Kasumi-1 (cell line): Measurements from ENCODE around the gene GPN1.
"Not testable (repeated sequence)": the region's sequence is repeated elsewhere in the genome, so short reads cannot be mapped to it uniquely, and the experiment has no call there.

Source experiments
- DNase-seq, 2 experiments: peaks; one replicate each; lab custom pipeline; 2025; lab: John Stamatoyannopoulos, UW

GPN1 gene

DNA sequence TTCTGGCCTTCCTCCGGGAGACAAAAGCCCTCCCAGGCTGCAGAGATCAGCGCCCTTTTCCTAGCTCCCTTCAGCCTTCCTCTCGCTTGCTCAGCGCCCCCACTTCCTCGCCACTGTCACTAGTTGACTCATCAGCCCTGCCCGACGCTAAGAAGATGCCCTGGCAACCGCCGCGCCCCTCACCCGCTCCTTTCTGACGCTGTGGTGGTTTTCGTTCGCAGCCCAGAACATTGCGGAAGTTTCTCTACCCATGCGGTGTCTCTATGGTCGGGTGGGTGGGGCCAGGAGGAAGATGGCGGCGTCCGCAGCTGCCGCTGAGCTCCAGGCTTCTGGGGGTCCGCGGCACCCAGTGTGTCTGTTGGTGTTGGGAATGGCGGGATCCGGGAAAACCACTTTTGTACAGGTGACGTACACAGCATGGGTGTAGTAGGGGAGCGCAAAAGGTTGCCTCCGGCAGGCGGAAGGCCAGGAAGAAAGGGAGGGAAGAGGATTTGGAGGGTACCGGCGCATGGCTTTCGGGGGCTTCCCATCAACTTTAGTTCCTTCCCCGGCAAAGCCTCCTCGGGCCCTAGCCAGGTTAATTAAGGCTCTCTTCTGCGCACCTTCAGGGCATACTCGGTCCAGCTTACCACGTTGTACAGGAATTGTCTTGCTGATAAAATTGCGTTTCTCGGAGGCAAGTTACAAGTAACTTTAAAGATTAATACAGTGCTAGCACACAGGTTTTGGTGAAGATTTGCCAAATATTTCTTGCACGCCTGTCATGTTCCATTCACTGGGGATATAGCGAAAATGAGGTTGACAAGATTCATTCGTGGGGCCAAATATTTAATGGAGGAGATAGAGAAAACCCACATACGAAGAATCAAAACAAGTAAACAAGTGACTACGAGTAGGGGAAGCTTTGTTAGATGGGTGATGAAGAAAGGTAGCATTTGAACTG, at the start of gene GPN1, which contains the start of gene CCDC121:
Gene GPN1 (plus strand): TSS at position 284 of the 943 bp plus-strand sequence. CDS start 9 bp downstream, at position 293.
Gene CCDC121 (minus strand): TSS at position 246 of the 943 bp plus-strand sequence. CDS start 1,213 bp downstream, outside the sequence.
- DNase-seq: peak; percentile 97 to 98

DNA sequence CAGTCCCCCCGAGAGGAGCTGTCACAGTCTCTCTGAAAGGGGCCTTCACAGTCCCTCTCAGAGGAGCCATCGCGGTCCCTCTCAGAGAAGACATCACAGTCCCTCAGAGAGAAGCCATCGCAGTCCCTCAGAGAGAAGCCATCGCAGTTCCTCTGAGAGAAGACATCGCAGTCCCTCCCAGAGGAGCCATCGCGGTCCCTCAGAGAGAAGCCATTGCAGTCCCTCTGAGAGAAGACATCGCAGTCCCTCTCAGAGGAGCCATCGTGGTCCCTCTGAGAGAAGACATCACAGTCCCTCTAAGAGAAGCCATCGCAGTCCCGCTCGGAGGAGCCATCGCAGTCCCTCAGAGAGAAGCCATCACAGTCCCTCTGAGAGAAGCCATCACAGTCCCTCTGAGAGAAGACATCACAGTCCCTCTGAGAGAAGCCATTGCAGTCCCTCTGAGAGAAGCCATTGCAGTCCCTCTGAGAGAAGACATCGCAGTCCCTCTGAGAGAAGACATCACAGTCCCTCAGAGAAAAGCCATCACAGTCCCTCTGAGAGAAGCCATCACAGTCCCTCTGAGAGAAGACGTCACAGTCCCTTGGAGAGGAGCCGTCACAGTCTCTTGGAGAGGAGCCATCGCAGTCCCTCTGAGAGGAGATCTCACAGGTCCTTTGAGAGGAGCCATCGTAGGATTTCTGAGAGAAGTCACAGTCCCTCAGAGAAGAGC, 47.3 kb upstream of the GPN1 start:
- DNase-seq: no peak

GRCh38 chr2:27582129-27582694, 46.6 kb upstream of the GPN1 start:
- no peak for DNase-seq

DNA sequence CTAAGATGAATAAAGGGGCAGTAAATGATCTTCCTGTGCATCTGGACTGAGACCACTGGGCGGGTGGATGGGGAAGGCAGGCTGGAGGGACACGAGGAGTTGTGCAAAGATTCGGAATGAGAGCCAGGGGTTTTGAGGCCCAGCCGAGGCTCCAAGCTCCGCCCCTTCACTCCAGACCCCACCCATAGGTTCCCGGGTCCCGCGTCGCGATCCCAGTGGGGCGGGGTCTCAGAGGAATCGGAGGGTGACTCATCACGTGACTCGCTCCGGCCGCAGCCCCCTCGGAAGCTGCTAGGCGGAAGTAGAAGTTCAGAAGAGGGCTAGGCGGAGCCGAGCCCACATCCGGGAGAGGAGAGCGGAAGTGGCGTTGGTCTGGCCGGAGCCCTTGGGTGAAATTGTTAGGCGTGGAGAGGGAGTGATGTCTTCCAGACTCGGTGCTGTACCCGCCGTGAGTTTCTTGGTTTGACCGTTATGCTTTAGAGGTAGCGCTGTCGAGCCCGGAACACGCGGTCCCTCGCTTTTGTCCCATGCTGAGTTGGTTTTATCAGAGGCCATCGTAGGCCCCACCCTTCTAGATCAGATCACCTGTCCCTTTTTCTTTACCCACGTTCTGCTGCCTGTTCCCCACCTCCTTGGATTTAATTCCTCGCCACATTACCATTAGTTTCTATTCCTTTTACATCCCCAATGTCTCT, 46.0 kb upstream of the GPN1 start, which contains the start of gene ZNF512:
Gene ZNF512 (plus strand): TSS at position 348 of the 695 bp plus-strand sequence. CDS start 71 bp downstream, at position 419.
- peak; percentile 97 for DNase-seq

DNA sequence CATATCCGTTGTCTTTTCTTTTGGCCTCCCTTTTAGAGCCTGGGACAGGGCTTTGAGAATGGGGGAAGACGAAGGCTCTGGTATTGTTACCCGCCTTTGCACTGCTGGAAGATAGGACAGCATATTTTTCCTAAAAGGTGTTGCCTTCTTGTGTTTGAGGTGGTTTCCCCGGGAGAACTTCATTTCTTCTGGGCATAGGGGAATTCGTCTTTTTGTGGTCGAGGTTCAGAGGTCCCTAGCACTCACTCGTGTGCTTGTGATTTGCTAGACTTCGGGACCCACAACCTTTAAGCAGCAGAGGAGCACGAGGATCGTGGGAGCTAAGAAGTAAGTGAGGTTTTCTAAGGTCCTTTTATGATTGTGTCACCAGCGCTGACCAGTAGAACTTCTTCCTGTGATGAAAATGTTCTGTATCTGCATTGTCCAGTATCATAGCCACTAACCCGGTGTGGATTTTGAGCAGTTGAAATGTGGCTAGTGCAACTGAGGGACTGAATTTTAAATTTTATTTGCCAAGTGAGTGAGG, 45.4 kb upstream of the GPN1 start:
- peak in 1 of 2 experiments; percentile 44 for DNase-seq

DNA sequence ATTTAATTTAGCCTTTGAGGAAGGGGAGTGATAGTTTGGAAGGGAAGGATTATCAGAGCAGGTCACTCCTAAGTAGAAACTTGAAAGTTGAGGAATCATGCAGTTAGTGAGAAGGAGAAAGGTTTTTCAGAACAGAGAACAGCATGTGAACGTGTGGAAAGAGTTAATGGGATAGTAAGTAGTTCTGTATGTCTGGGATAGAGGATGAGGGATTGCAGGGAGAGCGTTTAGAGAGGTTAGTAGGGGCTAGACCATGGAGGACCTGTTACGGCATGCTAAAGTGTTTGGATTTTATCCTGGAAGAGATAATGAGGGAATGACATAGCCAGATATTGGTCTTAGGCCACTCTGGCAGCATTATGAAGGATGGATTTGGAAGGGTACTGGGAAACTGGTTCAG, 44.3 kb upstream of the GPN1 start:
- no peak for DNase-seq

- DNase-seq: no peak
Observed at GRCh38 chr2:27587025-27587424, 41.8 kb upstream of the GPN1 start.

DNA sequence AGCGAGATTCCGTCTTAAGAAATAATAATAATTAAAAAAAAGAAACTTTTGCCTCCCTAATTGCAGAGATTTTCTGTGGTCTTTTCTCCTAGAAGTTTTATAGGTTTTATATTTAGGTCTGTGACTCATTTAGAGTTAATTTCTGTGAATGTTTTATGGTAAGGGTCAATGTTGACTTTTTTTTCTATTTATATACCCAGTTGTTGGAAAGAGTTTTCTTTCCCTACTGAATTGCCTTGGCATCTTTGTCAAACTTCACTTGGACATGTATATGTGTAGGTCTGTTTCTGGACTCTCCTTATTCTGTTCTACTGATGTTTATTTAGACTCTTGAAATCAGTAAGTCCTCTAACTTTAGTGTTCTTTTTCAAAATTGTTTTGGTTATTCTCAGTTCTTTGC, 40.5 kb upstream of the GPN1 start:
- no peak for DNase-seq

- peak in 1 of 2 experiments; percentile 16 for DNase-seq
Observed at GRCh38 chr2:27591745-27592144, 37.1 kb upstream of the GPN1 start.

DNA sequence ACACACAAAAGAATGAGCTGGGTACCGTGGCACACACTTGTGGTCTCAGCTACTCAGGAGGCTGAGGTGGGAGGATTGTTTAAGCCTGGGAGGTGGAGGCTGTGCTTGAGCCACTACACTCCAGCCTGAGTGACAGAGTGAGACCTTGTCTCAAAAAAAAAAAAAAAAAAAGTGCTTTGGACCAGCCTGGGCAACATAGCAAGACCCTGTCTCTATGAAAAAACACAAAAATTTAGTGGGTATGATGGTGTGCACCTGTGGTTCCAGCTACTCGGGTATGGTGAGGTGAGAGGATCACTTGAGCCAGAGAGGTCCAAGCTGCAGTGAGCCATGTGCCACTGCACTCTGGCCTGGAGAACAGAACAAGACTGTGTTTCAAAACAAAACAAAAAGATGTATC, 35.6 kb upstream of the GPN1 start:
- no peak for DNase-seq

- DNase-seq: not testable (repeated sequence)
Observed at GRCh38 chr2:27594020-27594703, 34.7 kb upstream of the GPN1 start.

DNA sequence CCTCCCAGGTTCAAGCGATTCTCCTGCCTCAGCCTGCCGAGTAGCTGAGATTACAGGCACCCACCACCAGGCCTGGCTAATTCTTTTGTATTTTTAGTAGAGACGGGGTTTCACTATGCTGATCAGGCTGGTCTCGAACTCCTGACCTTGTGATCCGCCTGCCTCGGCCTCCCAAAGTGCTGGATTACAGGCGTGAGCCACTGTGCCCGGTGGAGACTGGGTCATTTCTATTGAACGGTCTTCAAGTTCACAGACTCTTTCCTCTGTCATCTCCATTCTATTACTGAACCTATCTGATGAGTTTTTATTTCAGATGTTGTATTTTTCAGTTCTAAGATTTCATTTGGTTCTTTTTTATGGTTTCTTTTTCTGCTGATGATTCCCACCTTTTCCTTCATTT, 33.4 kb upstream of the GPN1 start:
- DNase-seq: not testable (repeated sequence)

DNA sequence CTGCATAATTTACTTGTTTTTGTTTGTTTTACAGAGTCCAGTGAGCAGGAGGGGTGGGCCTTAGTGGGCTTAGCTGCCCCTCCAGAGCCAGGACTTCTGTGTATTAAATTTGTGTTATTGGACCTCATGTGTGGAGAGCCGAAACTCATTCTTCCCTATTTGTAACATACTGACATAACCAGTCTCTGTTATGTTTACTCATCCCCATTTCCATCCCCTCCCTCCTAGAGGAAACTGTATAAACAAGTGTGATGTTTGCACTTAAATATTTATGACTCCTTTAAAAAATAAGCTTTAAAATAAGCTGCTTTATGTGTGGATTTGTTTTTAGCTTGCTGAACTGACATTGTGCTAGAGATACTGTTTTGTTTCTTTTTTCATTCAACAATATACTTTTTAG, 32.2 kb upstream of the GPN1 start:
- no peak for DNase-seq

DNA sequence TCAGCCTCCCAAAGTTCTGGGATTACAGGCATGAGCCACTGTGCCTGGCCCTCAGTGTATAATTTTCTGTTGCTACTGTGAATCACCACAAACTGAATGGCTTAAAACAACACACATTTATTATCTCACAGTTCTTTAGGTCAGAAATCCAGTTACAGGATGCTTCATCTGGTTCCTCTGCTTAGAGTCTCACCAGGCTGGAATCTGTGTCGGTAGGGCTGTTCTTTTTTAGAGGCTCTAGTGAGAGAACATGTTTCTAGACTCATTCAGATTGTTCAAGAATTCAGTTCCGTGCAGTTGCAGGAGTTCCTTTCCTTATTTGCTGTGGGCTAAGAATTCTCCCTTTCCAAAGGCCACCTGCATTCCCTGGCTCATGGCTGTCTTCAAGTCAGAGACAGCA, 22.2 kb upstream of the GPN1 start:
- DNase-seq: no peak

- DNase-seq: no peak
Observed at GRCh38 chr2:27613985-27614384, 14.9 kb upstream of the GPN1 start.

DNA sequence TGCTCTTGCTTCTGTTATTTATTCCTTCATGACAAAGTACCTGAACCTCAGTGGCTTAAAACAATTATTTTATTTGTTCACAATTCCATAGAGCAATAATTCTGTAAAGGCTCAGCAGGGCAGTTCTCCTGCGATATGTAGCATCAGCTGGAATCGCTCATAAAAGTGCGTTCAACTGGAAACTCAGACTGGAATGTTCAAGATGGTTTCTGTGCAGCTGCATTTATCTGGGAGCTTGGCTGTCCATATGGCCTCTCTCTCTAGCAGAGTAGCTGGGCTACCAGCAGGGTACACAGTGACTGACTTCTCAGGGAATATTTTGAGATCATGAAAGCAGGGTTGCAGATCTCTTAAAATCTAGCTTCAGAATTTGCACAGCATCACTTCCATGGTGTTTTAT, 13.5 kb upstream of the GPN1 start:
- no peak for DNase-seq

- peak in 1 of 2 experiments; percentile 70 for DNase-seq
Observed at GRCh38 chr2:27621524-27621923, 7.3 kb upstream of the GPN1 start.

GRCh38 chr2:27622921-27623384, 5.9 kb upstream of the GPN1 start:
- no peak for DNase-seq

DNA sequence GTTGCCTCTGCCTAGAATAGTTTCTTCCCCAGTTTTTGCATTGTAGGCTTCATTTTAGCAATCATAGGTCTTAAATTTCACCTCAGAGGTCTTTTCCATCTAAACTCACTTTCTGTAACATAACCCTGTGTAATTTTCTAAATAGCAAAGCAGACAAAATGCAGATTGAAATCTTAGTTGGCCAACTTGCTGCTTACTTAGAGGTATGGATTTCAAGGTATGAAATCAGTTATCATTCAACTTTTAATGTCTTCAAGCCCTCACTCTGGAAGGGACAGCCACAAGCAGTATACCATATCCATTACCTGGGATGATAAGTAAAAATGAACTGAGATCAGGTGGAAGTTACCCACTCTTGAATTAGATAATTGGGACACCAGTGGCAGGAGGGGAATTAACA, 3.9 kb upstream of the GPN1 start:
- no peak for DNase-seq

DNA sequence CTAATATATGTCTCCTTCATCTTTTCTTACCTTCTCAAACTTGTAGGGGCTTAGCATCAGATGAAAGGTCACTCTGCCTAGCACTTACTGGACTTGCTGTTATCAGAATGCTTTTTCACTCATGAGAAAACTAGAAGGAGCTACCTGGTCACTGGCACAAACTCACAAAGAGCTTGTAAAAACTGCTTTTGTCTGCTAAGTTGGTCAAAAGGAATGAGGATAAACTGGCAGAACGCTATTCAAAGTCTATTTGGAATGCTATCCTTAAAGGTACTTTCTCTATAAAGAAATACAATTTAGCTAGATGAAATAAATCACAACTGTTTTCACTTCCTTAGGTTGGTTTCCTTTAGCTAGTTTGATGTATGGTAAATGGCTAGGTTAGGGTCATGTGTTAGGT, 2.5 kb upstream of the GPN1 start:
- DNase-seq: not testable (repeated sequence)

GRCh38 chr2:27626921-27627320, 1.9 kb upstream of the GPN1 start:
- DNase-seq: peak; percentile 67 to 76
